Esophagus squamous epithelium (tissue), 4 donors: ENCODE results near the gene PIWIL4.

Experiments
- POLR2A ChIP-seq, 4 donors: fragments of 450-650 bp; IDR thresholded peaks; one replicate each; pipeline ENCODE4 v1.6.1; 2017; ENCODE audit warnings: antibody characterized with exemption in 4 of 4, mild to moderate bottlenecking in 4 of 4, moderate library complexity in 3 of 4
- TF ChIP-seq, protein P1 (sequence below), 6 experiments: fragments of 450-650 bp in 4 of 6; fragments of 200-600 bp in 2 of 6; sonication (generic) in 2 of 6; IDR thresholded peaks; one replicate each; pipeline ENCODE4 v1.5.1; 2016 to 2019; ENCODE audit warnings: antibody characterized with exemption in 6 of 6, mild to moderate bottlenecking in 4 of 6, moderate library complexity in 4 of 6

DNA sequence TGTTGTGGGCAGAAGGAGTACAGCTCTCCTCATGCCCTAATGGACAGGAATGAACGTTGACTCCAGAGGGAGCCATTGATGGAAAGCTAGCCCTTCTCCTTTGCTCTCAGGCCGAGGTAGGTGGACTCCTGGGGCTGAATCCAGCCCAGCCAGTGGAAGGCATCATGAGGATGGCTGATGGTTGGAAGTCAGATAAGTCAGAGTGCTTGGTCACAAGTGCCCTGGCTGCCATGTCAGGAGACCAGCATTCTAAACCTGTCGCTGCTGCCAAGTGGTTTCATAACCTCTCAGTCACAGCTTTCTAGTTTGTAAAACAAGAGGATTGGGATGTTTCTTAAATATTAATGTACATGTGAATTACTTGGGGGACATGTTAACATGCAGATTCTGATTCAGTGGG is 32.3 kb downstream of the PIWIL4 start:
- TF ChIP-seq, protein P1, sequence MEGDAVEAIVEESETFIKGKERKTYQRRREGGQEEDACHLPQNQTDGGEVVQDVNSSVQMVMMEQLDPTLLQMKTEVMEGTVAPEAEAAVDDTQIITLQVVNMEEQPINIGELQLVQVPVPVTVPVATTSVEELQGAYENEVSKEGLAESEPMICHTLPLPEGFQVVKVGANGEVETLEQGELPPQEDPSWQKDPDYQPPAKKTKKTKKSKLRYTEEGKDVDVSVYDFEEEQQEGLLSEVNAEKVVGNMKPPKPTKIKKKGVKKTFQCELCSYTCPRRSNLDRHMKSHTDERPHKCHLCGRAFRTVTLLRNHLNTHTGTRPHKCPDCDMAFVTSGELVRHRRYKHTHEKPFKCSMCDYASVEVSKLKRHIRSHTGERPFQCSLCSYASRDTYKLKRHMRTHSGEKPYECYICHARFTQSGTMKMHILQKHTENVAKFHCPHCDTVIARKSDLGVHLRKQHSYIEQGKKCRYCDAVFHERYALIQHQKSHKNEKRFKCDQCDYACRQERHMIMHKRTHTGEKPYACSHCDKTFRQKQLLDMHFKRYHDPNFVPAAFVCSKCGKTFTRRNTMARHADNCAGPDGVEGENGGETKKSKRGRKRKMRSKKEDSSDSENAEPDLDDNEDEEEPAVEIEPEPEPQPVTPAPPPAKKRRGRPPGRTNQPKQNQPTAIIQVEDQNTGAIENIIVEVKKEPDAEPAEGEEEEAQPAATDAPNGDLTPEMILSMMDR (IDR thresholded peaks at IDR 0.05) = no peak
- no peak for TF ChIP-seq POLR2A (IDR thresholded peaks at IDR 0.05)
